ENCODE data around the gene CFAP43.
A peak's percentile ranks its signal among the peaks of the same experiment; 100 is the strongest.
"Not testable (repeated sequence)": the region's sequence is repeated elsewhere in the genome, so short reads cannot be mapped to it uniquely, and the experiment has no call there.

The CFAP43 gene

DNA sequence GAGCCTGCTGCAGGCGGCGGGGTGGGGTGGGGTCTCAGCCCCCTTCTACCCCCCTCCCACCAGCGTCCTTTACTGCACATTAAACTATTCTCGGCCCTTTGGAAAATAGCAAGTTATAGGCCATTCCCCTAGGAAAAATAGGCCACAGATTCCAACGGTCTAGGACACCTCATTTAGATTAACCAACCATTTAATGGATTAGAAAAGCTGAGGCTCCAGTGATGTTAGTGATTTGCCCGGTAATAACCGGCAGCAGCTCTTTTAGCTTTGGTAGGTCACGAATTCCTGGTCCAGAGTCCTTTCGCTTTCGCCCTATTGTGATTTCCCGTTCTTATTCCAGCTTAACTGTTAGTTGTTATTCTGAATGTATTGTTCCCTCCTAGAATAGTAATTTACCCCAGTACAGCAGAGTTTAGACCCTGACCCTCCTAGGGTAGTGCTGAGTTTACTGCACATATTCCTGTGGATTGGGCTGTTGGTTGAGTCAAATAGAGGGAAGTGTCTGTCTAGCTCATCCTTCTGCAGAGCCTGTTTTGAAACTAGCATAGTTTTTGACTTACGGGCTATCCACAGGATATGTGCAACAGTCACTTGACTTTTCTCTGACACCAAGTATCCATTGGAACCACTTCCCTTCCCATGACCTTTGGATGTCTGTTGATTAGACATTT, 23.3 kb upstream of the CFAP43 start:
- peak in 1 of 5 donors; percentile 45 for DNase-seq

DNA sequence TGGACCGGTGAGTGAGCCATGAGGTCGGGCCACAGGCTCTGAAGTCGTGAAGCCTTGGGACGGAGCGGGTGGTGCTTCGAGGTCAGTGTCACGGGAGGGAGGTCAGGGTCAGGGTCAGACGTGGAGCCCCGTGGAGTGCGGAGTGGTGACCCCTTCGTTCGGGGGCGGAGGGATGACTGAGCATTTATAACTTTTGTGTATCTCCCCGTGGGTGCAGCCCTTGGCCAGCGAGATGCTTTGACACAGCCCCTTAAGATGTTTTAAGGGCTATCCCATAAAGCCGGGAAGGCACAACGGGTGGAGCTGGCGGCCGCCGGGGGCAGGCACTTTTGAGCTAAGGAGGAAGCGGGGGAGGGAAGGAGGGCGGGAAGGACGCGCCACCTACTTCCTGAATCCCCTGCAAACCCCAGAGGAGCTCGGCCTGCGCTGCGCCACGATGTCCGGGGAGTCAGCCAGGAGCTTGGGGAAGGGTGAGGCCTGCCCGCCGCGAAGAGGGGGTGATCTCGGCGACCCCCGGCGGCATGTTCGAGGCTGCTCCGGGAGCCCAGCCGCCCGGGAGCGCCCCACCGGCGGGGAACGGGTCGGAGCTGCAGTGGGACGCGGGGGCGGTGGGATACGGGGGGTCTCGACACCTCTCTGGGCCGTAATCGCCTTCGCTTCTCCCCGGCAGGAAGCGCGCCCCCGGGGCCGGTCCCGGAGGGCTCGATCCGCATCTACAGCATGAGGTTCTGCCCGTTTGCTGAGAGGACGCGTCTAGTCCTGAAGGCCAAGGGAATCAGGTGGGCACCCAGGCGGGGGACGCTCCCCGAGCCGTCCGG, 22.5 kb upstream of the CFAP43 start, which contains the start of gene GSTO1:
Gene GSTO1, plus strand, starts transcription at position 400 of the 818 bp plus-strand sequence. Its CDS starts 37 bp downstream, at position 437.
- peak; percentile 37 to 59 (median 42) for DNase-seq

DNA sequence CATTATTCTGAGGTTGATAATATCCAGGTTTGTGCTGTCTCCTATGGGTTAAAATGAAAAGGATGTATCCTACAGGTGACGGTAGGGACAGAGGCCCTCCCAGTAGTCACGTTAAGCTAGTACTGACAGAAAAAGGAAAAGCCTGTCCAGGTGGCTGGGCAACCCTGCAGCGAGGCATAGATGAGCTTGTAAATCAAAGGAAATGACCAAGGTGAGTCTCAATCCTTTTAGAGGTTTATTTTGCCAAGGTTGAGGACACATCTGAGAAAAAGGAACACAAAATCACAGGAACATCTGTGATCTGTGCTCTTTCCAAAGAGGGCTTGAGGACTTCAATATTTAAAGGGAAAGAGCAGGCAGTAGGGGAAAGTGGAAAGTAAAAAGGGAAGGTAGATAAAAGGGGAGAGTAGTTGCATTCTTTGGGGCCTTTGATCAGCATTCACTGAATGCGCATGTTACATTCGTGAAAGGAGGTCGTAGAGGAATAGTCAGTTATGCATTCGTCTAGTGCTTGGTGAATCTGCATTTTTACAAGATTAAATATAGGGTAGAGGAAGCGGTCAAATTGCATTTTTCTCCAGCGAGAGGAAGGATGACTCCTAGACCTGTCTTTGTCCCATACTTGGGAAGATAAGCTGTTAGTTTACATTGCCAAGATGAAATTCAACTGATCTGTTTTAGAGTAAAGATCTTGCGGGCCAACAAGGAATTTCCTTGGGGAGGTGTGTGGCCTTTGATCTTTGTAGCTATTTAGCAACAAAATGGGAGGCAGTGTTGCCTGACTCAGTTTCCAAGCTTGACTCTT, 21.6 kb upstream of the CFAP43 start:
- no peak for DNase-seq

DNA sequence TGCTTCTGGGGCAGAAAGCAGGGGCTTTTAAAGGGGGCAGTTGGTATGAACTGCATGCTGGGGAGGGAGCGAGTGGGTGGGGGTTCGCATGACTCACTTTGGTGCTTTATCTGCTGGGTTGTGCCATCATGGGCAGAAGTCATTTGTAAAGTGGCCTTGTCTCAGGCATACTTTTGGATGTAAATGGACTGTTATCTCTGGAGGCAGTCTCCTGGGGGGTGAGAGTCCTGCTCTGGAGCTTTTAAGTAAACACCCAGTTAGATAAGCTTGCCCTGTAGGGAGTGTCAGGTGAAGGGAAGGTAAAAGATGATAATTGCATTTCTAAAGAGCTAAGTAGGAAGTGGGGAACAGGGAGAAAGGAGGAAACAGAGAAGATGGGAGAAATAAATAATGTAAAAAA, 20.9 kb upstream of the CFAP43 start:
- DNase-seq: no peak

DNA sequence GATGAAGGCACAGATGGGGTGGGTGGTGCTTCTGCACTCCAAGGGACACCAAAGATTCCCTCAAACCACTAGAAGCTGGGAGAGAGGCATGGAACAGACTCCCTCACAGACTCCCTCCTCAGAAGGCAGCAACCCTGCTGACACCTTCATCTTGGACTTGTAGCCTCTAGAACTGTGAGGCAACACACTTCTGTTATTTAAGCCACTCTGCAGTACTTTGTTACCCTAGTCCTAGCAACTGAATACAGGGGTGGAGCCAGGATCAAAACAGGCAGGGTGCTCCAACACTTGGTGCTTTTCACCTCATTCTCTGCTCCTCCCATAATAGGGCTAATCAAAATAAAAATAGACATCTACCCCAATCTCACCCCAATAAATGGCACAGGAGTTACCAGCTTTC, 20.2 kb upstream of the CFAP43 start:
- DNase-seq: no peak

DNA sequence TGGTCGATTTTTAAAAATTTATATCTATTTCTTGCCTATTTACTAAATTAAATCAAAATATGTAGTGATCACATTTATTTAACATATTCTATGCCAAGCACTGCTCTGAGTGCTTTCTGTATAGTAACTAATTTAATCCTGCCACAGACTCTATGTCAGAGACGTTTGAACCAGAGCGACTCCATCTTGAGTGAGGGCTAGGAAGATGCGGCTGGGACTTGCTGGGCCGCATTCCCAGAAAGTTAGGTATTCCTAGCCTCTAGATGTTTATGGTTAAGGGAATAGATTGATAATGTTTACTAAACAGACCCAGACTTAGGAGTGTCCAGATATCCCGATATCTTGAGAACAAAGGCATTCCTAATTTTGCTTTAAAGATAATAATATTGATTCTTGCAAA, 19.3 kb upstream of the CFAP43 start:
- no peak for DNase-seq

DNA sequence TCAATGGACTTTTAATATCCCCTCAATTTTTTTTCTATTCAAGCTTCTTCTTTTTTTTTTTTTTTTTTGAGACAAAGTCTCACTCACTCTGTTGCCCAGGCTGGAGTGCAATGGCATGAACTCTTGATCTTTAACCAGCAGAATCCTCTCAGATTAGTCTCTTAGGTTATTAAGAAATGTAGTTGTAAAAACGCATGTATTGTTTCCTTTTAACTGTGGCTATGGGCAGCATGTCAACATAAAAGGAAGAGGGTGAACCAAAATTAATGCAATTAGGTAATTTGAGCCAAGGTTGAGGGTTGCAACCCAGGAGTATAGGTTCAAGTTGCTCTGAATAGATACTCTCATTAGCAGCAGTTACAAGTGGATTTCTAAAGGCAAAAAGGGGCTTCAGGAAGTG, 18.2 kb upstream of the CFAP43 start:
- no peak for DNase-seq

DNA sequence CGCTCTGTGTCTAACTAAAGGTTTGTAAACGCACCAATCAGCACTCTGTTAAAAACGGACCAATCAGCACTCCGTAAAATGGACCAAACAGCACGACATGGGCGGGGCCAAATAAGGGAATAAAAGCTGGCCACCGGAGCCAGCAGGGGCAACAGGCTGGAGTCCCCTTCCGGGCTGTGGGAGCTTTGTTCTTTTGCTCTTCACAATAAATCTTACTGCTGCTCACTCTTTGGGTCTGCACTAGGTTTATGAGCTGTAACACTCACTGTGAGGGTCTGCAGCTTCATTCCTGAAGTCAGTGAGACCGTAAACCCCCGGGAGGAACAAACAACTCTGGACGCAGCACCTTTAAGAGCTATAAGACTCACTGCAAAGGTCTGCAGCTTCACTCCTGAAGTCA, 16.8 kb upstream of the CFAP43 start:
- DNase-seq: not testable (repeated sequence)

DNA sequence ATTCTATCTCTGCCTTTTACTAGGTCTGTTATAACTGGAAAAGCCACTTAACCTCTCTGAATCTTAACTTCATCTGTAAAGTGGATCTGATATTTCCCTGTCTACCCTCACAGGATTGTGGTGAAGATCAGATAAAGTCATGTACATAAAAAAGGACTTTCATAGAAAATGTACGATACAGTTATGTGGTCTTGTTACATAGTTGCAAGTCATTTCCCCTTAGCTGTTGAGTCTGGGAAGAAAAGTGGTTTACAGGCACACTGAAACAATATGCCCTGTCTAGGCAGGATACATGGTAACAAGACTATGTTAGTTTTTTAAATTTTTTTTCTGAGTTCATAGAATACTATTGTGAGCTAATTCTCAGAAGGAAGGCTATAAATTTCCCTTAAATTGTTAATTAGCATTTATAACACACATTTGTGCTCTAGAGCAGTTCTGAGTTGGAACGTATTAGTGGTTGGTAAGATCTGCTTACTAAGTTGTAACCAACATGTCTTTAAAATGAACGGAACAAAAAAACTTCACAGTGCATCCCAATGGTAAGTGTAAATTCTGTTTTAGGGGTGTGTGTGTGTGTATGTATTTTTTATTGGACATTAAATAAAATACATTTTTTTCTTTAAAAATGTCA, 15.5 kb upstream of the CFAP43 start:
- DNase-seq: peak in 1 of 5 donors; percentile 35

DNA sequence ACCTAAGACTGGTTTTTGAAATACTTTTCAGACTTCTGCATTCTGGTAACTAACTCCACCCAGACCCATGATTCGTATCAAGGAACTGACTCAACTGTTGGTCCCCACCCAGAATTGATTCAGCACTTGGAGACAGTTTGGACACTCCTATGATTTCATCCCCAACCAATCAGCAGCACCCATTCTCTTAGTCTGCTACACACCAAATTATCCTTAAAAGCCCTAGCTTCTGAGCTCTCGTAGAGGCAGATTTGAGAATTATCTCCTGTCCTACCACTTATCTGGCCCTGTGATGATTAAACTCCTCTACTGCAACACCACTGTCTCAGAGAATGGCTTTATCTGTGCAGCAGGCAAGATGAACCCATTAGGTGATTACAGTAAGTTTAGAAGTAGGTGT, 14.8 kb upstream of the CFAP43 start:
- DNase-seq: peak in 1 of 5 donors; percentile 49

DNA sequence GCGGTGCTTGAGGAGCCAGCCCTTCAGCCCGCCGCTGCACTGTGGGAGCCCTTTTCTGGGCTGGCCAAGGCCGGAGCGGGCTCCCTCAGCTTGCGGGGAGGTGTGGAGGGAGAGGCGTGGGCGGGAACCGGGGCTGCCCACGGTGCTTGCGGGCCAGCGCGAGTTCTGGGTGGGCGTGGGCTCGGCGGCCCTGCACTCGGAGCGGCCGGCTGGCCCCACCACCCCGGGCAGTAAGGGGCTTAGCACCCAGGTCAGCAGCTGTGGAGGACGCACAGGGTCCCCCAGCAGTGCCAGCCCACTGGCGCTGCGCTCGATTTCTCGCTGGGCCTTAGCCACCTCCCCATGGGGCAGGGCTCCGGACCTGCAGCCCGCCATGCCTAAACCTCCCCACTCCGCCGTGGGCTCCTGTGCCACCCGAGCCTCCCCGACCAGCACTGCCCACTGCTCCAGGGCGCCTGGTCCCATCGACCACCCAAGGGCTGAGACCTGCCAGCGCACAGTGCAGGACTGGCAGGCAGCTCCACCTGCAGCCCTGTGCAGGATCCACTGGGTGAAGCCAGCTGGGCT, 13.0 kb upstream of the CFAP43 start:
- DNase-seq: no peak

DNA sequence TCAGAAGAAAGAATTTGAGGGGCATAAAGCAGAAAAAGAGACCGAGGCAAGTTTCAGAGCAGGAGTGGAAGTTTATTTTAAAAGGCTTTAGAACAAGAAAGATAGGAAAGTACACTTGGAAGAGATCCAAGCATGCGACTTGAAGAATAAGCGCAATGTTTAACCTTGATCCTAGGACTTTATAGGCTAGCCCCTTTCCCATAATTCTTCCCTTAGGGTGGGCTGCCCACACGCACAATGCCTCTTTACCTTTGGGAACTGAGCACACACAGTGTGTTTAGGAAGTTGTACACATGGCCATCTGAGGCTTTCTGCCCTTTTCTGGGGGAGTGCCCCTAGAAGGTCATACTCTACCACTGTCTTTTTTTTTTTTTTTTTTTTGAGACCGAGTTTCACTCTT, 11.3 kb upstream of the CFAP43 start:
- no peak for DNase-seq

DNA sequence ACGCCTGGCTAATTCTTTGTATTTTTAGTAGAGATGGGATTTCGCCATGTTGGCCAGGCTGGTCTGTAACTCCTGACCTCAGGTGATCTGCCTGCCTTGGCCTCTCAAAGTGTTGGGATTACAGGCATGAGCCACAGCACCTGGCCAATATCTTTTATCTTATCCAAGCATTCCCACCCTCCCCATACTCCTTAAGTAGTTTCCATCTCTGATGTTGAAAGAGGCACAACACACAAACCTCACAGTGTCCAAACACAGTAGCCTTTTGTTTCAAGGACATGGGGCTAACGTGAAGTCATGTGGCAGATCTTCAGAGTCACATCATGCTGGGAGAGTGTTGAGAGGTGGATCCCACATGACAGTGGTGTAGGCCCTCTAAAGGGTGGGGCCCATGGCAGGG, 10.8 kb upstream of the CFAP43 start:
- not testable (repeated sequence) for DNase-seq

DNA sequence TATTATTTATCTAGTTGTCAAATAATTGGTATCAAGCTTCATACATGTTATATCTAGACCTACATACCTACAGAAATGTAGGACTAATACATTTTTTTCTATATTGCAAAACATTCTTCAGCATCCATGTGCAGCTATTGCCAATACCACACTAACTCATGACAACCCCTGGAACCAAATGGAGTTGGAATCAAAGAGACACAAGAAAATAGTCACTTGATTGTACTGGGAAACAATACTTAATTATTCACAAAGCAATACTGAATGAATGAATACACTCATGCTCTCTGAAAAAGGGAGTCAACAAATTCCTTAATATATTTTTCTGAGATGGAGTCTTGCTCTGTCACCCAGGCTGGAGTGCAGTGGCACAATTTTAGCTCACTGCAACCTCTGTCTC, 10.4 kb upstream of the CFAP43 start:
- DNase-seq: no peak

DNA sequence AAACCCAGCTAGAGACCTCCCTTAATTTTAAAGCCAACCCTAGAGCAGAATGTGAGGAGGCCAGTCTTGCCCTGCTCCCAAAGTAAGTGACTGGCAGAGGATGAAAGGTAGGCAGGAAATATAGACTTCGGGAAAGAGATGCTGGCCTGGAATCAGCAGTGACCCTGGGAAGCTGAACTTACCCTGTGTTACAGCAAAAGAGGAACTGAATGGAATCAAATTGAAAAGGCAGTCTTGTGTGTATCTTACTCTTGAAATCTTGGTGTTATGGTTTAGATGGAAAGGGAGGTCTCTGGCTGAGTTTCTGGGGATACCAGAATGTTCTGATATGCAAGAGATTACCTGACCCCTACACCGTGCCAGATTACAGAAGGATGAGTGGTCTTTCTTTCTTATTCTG, 7.9 kb upstream of the CFAP43 start:
- no peak for DNase-seq

DNA sequence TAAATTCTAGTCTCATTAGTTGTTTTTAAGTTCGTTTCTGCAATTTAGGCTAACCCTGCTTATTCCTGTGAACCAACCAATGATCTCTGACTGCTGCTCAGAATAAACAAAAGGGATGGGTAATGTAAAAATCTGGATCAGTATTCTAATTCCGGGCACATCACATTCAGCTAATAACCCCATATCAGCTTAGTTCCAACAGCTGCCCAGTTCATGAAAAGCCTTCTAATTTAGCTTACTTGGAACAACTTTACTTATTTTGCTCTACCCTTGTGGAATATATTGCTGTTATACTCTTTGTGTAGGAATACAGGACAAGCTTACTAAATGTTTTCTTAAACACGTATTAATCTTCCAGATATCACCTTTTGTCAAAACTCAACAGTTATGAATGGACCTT, 3.6 kb upstream of the CFAP43 start:
- no peak for DNase-seq

DNA sequence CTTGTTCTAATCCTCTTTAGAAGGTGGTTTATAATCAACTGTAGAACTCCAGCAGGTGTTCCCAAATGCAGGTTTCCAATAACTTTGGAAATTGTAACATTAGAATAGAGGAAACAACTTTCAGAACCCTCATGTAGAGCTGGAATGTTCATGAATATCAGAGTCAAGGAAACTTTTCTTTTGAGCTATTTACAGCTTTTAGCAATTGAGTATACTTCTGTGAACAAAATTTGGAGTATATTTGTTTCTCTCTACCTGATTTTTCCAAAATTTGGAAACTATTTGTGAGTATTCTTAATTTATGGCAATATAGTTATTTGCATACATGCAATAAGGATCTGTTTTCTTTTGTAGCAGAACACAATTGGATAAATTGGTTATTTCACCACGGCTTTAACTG, 2.8 kb upstream of the CFAP43 start:
- DNase-seq: no peak

DNA sequence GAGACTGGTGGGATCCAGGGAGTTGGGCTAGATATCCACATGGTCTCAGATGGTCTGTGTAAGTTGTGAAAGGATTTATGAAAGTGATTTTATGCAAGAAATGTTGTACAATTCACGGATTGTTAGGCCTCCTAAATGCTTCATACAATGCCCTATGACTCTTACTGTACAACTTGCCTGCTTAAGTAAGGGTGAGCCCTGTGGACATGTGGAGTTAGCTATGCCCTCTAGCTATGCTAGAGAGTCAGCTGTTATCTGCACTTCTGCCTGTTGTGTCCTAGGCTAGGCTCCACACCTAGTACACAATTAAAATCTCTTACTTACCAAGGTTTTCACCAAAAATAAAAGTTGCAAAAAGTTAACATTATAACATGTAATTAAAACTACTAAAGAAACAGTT, 1.7 kb upstream of the CFAP43 start:
- no peak for DNase-seq

DNA sequence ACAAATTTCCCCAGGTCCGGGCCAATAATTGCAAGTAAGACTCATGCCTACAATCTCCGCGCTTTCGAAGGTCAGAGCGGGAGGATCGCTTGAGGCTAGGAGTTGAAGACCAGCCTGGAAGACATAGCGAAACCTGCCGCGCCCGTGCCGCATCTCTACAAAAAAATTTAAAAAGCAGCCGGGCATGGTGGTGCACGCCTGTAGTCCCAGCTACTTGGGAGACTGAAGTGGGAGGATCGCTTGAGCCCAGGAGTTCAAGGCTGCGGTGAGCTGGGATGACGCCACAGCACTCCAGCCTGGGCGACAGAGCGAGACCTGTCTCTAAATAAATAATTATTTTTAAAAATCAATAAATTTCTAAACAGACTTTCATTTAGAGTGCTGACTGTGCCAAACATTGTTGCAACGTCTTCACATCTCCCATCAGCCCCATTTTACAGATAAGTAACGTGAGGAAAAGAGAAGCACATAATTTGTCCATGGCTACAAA, 494 bp upstream of the CFAP43 start:
- no peak for DNase-seq

DNA sequence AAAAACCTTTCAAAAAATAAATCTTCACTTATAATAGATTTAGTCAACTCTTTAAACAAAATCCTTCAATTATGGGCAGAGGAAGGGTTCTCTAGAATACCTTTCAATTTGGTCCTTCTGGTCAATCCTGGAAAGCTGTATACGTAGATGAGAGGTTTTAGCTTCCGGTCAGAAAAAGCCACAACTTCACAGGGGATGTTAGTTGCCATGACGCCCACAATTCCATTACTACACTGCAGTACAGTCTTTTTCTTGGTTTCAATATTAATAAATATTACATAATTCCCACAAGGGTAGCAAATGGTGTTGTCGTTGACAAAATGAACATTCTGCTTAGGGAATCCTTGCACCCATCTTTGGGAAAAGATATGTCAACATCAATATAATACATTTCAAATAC, 1.7 kb downstream of the CFAP43 start:
- no peak for DNase-seq

DNA sequence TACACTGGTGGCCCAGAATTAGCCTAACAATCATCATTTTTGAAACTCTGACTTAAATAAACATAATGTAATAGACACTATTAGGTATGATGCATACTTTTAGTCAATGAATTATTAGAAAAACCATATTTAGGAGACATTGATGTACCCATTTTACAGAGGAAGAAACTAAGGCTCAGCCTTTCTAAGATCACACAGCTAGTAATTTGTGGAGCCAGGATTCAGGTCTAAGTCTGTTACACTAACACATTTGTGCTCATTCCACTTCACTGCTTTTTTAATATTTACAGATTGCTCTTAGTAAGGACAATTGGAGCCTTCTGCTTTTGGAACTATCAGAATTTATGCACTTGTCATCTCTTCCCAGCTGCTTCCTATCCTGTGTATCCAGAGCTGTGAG, 8.9 kb downstream of the CFAP43 start:
- DNase-seq: no peak

DNA sequence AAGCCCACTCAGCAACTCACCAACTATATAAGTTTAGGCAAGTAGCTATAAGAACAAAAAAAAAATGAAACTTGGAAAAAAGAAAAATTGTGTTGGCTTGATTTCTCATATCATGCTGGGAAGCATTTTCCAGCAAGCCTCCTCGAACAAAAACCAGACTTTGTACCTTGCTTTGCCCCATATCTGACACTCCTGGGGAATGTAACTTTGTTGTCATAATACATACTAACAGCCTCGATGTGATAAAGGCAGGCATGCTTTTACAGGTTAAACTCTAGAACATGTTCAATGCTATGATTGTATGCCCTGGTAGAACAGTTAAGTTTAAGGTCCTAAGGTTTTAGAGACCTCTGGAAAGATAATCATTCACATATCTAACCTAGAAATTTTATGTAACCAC, 11.6 kb downstream of the CFAP43 start:
- no peak for DNase-seq

DNA sequence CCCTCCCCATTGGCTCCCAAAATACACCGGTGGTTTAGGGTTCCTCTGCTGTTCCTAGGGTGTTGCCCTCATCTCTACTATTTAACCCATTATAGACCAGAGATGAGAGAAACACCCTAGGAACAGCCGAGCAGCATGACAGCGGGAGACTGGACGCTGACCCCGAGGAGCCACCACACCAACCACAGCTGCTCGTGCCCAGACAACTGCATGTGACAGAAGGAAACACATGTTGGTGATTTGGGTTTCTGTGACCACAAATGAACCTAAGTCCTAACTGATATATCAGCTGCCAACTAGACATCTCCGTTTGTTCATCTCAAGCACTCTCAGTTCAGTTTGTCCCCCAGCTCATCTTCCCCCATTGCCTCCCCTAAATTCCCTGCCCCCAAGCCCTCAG, 13.4 kb downstream of the CFAP43 start:
- DNase-seq: no peak
